DND-41 (cell line): ENCODE measurements around the gene ZDHHC14.

ENCODE experiments used
- CTCF ChIP-seq: IDR thresholded peaks from 2 replicates; pipeline ENCODE4 v1.5.1; 2012; ENCODE audit warnings: borderline replicate concordance, low read length, moderate library complexity, mild to moderate bottlenecking; ENCODE audit not compliant: poor library complexity, severe bottlenecking; ENCODE audit errors: extremely low read depth
- EZH2 ChIP-seq: IDR thresholded peaks from 3 replicates; pipeline ENCODE4 v1.6.1; 2012; ENCODE audit warnings: borderline replicate concordance, low read depth, mild to moderate bottlenecking, moderate library complexity, low read length, inconsistent platforms; ENCODE audit not compliant: severe bottlenecking

- TF ChIP-seq CTCF = no peak
- TF ChIP-seq EZH2 = no peak
These were observed 9.5 kb downstream of the ZDHHC14 start for GRCh38 chr6:157390273-157391060.
